ENCODE measurements around the gene RHOT2.
A peak's percentile ranks its signal among the peaks of the same experiment; 100 is the strongest.

RHOT2 gene

GRCh38 chr16:667780-668518 lies at the start of gene RHOT2:
RHOT2 (plus strand) TSS chr16:668132; CDS start chr16:668200, 68 bp downstream.
- peak; percentile 93 to 94 for DNase-seq

GRCh38 chr16:619476-620100 lies 48.3 kb upstream of the RHOT2 start:
- no peak for DNase-seq

GRCh38 chr16:620700-621525 lies 47.0 kb upstream of the RHOT2 start:
- DNase-seq: no peak

- no peak for DNase-seq
These were observed 46.3 kb upstream of the RHOT2 start for GRCh38 chr16:621526-622105.

- DNase-seq: no peak
These were observed 45.0 kb upstream of the RHOT2 start for GRCh38 chr16:622920-623280.

- DNase-seq: no peak
These were observed 43.3 kb upstream of the RHOT2 start for GRCh38 chr16:624526-625070.

- DNase-seq: no peak
These were observed 42.6 kb upstream of the RHOT2 start for GRCh38 chr16:625117-625976.

- DNase-seq: no peak
These were observed 41.8 kb upstream of the RHOT2 start for GRCh38 chr16:625977-626765.

- DNase-seq: no peak
These were observed 41.0 kb upstream of the RHOT2 start for GRCh38 chr16:626787-627453.

GRCh38 chr16:627454-628239 lies 40.3 kb upstream of the RHOT2 start:
- no peak for DNase-seq

- DNase-seq: no peak
These were observed 39.4 kb upstream of the RHOT2 start for GRCh38 chr16:628321-629061.

GRCh38 chr16:629185-629832 lies 38.6 kb upstream of the RHOT2 start:
- DNase-seq: no peak

- no peak for DNase-seq
These were observed 38.1 kb upstream of the RHOT2 start for GRCh38 chr16:629833-630248.

GRCh38 chr16:630249-630814 lies 37.6 kb upstream of the RHOT2 start:
- no peak for DNase-seq

GRCh38 chr16:630815-631405 lies 37.0 kb upstream of the RHOT2 start, which contains the start of gene WFIKKN1:
WFIKKN1 (plus strand) TSS chr16:630985; CDS start chr16:631254, 269 bp downstream.
- no peak for DNase-seq

GRCh38 chr16:631808-632358 lies 36.0 kb upstream of the RHOT2 start:
- DNase-seq: no peak

All from CD4-positive, alpha-beta T cell treated with Interleukin-1 beta for 1 hour (primary cell).